ENCODE results near the gene ACSL1.

DNA sequence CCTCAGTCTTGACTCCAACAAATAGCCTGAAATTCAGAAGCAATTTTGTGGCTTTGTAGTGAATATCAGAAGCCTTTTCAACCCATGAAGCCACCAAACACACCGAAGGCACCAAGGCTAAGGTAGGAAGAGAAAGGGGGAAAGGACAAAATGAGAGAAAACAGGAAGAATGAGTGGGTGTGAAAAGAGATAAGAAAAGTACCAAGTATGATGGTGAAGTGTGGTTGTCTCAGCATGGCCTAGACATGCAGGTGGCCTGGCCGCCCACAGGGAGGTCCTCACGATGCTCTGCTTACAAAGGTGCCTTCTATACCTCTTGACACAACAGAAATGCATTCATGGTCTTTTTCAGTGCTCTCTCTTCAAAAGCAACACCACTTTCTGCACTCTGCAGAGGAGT, 34.9 kb downstream of the ACSL1 start:
- TF ChIP-seq, protein P1, sequence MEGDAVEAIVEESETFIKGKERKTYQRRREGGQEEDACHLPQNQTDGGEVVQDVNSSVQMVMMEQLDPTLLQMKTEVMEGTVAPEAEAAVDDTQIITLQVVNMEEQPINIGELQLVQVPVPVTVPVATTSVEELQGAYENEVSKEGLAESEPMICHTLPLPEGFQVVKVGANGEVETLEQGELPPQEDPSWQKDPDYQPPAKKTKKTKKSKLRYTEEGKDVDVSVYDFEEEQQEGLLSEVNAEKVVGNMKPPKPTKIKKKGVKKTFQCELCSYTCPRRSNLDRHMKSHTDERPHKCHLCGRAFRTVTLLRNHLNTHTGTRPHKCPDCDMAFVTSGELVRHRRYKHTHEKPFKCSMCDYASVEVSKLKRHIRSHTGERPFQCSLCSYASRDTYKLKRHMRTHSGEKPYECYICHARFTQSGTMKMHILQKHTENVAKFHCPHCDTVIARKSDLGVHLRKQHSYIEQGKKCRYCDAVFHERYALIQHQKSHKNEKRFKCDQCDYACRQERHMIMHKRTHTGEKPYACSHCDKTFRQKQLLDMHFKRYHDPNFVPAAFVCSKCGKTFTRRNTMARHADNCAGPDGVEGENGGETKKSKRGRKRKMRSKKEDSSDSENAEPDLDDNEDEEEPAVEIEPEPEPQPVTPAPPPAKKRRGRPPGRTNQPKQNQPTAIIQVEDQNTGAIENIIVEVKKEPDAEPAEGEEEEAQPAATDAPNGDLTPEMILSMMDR (IDR thresholded peaks at IDR 0.05): no peak
- no peak for TF ChIP-seq POLR2A (IDR thresholded peaks at IDR 0.05)

Measured in uterus (tissue), 2 donors.